Tibial nerve (tissue), 4 donors: ENCODE results near the gene SNAI3.

Experiments used
- CTCF ChIP-seq, 5 experiments: fragments of 200-600 bp in 3 of 5; fragments of 450-650 bp in 2 of 5; sonication (generic) in 3 of 5; IDR thresholded peaks; one replicate each; pipeline ENCODE4 v1.5.1; 2016 to 2019; ENCODE audit warnings: antibody characterized with exemption in 5 of 5, mild to moderate bottlenecking in 3 of 5, moderate library complexity in 2 of 5
- EP300 ChIP-seq, 2 donors: sonication (generic); formaldehyde crosslinking; IDR thresholded peaks; one replicate each; pipeline ENCODE4 v1.6.1; 2017; ENCODE audit warnings: antibody characterized with exemption in 2 of 2, mild to moderate bottlenecking in 1 of 2
- POLR2A ChIP-seq, 2 donors: fragments of 450-650 bp; IDR thresholded peaks; one replicate each; pipeline ENCODE4 v1.6.1; 2017; ENCODE audit warnings: antibody characterized with exemption in 2 of 2, mild to moderate bottlenecking in 2 of 2, moderate library complexity in 2 of 2

- TF ChIP-seq POLR2A (IDR thresholded peaks at IDR 0.05) = no peak
- TF ChIP-seq CTCF (IDR thresholded peaks at IDR 0.05) = no peak
- no peak for TF ChIP-seq EP300 (IDR thresholded peaks at IDR 0.05)
Measured at GRCh38 chr16:88715312-88716190, 29.2 kb upstream of the SNAI3 start.
